ENCODE results near the gene NTNG1. TPM values are rescaled to one million over a fixed set of nuclear protein-coding genes. Genes with fewer than 3 reads are reported as not detected.
A peak's percentile ranks its signal among the peaks of the same experiment; 100 is the strongest.

NTNG1 gene
- total and polyA plus RNA-seq, 2 of the 13 experiments (the other 11 are each of a cell fraction or from before 2014, with no cell fraction given): not detected

DNA sequence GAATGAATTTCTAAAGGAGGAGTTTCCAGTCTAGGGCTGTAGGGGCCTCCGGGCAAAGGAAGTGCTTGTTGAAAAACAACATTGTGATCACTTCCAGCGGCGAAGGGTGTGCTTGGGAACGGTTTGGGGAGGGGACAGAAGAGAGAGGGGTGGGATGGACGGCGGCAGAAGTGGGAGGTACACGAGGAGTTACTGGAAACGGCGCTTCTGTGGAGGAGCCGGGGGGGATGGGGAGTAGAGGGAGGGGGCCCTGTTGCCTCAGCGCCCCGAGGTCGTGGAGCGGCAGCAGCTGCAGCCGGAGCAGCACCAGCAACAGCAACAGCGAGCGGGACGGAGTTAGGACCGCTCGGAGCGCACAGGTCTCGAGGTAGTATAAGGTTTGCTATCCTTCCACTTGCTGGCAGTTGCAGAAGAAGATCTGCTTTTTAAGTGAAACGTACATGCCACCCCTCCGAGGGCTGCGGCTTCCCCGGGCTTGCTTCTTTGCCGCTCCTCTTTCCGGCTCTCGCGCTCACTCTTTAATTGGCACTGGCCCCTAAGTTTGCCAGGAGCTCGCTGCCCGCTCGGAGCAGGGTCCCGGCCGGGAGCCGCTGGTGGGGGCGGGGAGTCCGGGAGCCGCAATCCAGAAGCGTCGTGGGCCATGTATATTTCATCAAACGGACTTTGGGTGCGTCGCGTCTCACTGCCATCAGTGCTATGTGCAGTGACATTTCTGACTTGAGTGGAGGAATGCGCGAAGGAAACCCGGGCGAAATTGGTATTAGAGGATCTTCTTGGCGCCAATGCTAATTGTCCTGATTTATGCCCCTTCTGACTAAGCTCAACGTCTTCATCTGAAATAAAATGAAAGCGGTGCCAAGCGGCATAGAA lies 771 bp upstream of the NTNG1 start:
- Histone ChIP-seq H3K36me3 (replicated peaks in 1 of 2; ENCODE audit: control insufficient read depth in 1 of 2, insufficient read depth in 2 of 2, low read length in 2 of 2) (no peaks in the 10 kb centered on the region), H2AFZ (ENCODE audit: low read length) (no peak overlapping the region), H4K20me1 (ENCODE audit: insufficient read depth, low read length) (no peaks in the 10 kb centered on the region), H3K4me2 (ENCODE audit: low read depth, low read length) (peak overlapping the region; percentile 50), H3K27ac (ENCODE audit: extremely low read length, insufficient read depth, low read length) (no peak overlapping the region), H3K4me3 (replicated peaks in 1 of 3; ENCODE audit: insufficient read depth in 1 of 3, low read depth in 2 of 3, low read length in 3 of 3) (no peak overlapping the region; a peak in 1 of 6 replicates), H3K4me1 (ENCODE audit: insufficient read depth, low read length) (0 out of 2 replicates have a peak, but pooled peaks cover 5% of the 10 kb centered on the region), H3K79me2 (ENCODE audit: insufficient read depth, low read length) (no peaks in the 10 kb centered on the region), H3K9me3 (ENCODE audit: low read length) (no peaks in the 10 kb centered on the region), H3K27me3 (ENCODE audit: control insufficient read depth in 1 of 2, insufficient read depth in 2 of 2, low read length in 2 of 2) (peaks cover 5 to 28% of the 10 kb centered on the region in 2 experiments; a peak in 4 of 5 replicates), H3K9ac (ENCODE audit: insufficient read depth, low read depth, low read length) (no peak overlapping the region)
- ChIA-PET POLR2A (no interaction called here), CTCF (ENCODE audit: low intra/inter-chr PET ratio, low total read pairs) (no interaction called here)
- DNase-seq (ENCODE audit: low spot score) (no peak), FAIRE-seq (no peak), ATAC-seq (peak; percentile 82)
- in situ Hi-C loops (cut with HindIII; ENCODE audit: extremely low pct_ligation_motif_present, low pct_unique_long_range_greater_than_20kb) (no loop called here), intact Hi-C loops (cut with micrococcal nuclease; ENCODE audit: unreplicated experiment) (loop anchor here (10.0 kb wide), 1 partner anchor 1115 kb away; no protein-coding TSS in a partner anchor)
- BruUV-seq (replicated peaks): no TSS peak
- WGBS (ENCODE audit: low lambda C conversion rate): 7% methylated on average over 39 of the region's 53 CpGs
- TF ChIP-seq, protein P1, sequence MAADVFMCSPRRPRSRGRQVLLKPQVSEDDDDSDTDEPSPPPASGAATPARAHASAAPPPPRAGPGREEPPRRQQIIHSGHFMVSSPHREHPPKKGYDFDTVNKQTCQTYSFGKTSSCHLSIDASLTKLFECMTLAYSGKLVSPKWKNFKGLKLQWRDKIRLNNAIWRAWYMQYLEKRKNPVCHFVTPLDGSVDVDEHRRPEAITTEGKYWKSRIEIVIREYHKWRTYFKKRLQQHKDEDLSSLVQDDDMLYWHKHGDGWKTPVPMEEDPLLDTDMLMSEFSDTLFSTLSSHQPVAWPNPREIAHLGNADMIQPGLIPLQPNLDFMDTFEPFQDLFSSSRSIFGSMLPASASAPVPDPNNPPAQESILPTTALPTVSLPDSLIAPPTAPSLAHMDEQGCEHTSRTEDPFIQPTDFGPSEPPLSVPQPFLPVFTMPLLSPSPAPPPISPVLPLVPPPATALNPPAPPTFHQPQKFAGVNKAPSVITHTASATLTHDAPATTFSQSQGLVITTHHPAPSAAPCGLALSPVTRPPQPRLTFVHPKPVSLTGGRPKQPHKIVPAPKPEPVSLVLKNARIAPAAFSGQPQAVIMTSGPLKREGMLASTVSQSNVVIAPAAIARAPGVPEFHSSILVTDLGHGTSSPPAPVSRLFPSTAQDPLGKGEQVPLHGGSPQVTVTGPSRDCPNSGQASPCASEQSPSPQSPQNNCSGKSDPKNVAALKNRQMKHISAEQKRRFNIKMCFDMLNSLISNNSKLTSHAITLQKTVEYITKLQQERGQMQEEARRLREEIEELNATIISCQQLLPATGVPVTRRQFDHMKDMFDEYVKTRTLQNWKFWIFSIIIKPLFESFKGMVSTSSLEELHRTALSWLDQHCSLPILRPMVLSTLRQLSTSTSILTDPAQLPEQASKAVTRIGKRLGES (CRISPR knock-in tag; IDR thresholded peaks at IDR 0.05; ENCODE audit: borderline replicate concordance): no peak
- TF ChIP-seq HNF4G (IDR thresholded peaks at IDR 0.05; ENCODE audit: borderline replicate concordance, low read depth, low read length) (no peak), HNF4G (CRISPR knock-in tag; IDR thresholded peaks at IDR 0.05; ENCODE audit: borderline replicate concordance, low read depth) (no peak), RBM22 (optimal IDR thresholded peaks at IDR 0.05; ENCODE audit: low read length) (no peak), MAX (IDR thresholded peaks at IDR 0.05) (no peak), ZNF552 (CRISPR knock-in tag; IDR thresholded peaks at IDR 0.05; ENCODE audit: borderline replicate concordance) (no peak), ZNF503 (CRISPR knock-in tag; IDR thresholded peaks at IDR 0.05) (no peak), ELF1 (CRISPR knock-in tag; IDR thresholded peaks at IDR 0.05) (no peak), CREB3 (CRISPR knock-in tag; IDR thresholded peaks at IDR 0.05) (no peak), ZNF138 (CRISPR knock-in tag; IDR thresholded peaks at IDR 0.05; ENCODE audit: low read depth) (no peak), ZNF121 (CRISPR knock-in tag; IDR thresholded peaks at IDR 0.05) (no peak), ZNF468 (CRISPR knock-in tag; IDR thresholded peaks at IDR 0.05) (no peak), NAIF1 (CRISPR knock-in tag; IDR thresholded peaks at IDR 0.05; ENCODE audit: borderline replicate concordance) (no peak)
- TF ChIP-seq, protein P2, sequence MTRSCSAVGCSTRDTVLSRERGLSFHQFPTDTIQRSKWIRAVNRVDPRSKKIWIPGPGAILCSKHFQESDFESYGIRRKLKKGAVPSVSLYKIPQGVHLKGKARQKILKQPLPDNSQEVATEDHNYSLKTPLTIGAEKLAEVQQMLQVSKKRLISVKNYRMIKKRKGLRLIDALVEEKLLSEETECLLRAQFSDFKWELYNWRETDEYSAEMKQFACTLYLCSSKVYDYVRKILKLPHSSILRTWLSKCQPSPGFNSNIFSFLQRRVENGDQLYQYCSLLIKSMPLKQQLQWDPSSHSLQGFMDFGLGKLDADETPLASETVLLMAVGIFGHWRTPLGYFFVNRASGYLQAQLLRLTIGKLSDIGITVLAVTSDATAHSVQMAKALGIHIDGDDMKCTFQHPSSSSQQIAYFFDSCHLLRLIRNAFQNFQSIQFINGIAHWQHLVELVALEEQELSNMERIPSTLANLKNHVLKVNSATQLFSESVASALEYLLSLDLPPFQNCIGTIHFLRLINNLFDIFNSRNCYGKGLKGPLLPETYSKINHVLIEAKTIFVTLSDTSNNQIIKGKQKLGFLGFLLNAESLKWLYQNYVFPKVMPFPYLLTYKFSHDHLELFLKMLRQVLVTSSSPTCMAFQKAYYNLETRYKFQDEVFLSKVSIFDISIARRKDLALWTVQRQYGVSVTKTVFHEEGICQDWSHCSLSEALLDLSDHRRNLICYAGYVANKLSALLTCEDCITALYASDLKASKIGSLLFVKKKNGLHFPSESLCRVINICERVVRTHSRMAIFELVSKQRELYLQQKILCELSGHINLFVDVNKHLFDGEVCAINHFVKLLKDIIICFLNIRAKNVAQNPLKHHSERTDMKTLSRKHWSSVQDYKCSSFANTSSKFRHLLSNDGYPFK (CRISPR knock-in tag; IDR thresholded peaks at IDR 0.05; ENCODE audit: borderline replicate concordance): no peak
